HG03575 (cell line): Measurements from ENCODE around the gene MYH7.

Experiments used
- ATAC-seq: cut with Tn5 transposase; IDR thresholded peaks from one replicate; pipeline ENCODE4 v1.9.1; 2021; ENCODE audit not compliant: unreplicated experiment, insufficient number of reproducible peaks, low FRiP score; ENCODE audit errors: extremely low read depth

The MYH7 gene

GRCh38 chr14:23452237-23452636 lies 16.8 kb upstream of the MYH7 start:
- no peak for ATAC-seq

- no peak for ATAC-seq
These were observed 14.9 kb upstream of the MYH7 start for GRCh38 chr14:23450379-23450778.

- no peak for ATAC-seq
These were observed 13.9 kb upstream of the MYH7 start for GRCh38 chr14:23449314-23449713.

- no peak for ATAC-seq
These were observed 12.2 kb upstream of the MYH7 start for GRCh38 chr14:23447361-23448350.

- no peak for ATAC-seq
These were observed 10.9 kb upstream of the MYH7 start for GRCh38 chr14:23446291-23446851.

GRCh38 chr14:23445773-23446172 lies 10.3 kb upstream of the MYH7 start:
- ATAC-seq, result no peak

DNA sequence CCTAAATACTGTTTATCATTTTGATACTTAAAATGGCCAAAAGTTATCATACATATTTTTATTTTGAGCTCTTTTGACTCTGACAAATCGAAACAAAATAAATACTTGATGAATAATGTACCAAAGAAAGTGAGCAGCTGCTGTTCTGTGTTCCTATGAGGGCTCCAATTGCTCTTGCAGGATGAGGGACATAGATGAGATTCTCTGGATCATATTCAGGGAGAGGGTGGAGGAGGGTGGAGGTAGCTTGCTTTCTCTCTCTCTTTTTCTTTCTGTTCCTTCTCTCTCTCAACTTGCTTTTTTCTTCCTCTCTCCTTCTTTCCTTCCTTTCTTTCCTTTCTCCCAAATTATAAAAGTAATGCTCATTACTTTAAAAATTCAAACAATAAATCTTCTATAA lies 8.9 kb upstream of the MYH7 start:
- ATAC-seq, result no peak

DNA sequence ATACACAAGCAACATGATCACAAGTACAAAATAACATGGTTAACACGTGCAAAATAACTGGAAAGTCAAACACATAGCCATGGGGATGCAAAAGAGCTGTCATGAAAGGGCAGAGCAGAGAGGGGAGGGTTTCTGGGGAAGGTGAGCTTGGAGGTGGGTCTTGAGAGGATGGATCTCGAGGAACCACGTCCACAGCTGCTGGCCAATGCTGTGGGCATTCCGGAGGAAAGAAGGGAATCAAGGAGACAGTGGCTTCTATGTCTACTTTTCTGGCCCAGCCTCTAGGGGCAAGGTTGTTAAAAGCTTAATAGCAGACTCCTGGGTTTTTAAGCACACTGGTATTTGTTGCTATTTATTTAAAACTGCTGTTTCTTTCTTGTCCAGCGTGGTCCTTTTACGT lies 8.4 kb upstream of the MYH7 start:
- no peak for ATAC-seq

- ATAC-seq, result no peak
These were observed 8.0 kb upstream of the MYH7 start for GRCh38 chr14:23443411-23443812.

DNA sequence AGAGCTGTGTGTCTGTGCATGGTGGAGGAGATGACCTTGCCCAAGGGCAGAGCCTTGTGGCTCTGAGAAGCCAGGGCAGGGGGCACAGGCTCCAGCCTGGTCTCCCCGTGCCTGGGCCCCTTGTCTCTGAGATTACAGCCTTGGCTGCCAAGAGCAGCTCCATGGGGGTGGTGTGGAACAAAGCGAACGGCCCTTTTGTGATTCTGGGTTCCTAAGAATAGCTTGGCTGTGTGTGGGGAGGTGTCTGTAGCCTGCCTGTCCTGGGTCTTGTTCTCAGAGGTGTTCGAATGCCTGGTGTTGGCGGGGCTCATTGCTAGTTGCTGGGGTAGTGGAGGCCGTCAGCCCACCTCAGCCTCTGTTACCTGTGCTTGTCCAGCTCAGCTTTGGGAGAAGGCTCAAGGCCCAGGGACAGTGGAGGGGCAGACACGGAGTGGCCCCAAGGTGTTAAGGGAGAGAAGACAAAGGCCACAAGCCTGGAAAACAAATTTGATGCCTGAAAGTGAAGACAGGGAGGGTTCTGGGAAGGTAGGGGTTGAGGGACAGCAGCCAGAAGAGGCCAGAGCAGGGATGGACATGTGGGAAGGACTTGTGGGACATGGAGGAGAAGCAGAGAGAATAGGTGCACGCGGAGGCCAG lies 7.4 kb upstream of the MYH7 start:
- no peak for ATAC-seq

GRCh38 chr14:23441076-23441475 lies 5.6 kb upstream of the MYH7 start:
- ATAC-seq, result no peak

DNA sequence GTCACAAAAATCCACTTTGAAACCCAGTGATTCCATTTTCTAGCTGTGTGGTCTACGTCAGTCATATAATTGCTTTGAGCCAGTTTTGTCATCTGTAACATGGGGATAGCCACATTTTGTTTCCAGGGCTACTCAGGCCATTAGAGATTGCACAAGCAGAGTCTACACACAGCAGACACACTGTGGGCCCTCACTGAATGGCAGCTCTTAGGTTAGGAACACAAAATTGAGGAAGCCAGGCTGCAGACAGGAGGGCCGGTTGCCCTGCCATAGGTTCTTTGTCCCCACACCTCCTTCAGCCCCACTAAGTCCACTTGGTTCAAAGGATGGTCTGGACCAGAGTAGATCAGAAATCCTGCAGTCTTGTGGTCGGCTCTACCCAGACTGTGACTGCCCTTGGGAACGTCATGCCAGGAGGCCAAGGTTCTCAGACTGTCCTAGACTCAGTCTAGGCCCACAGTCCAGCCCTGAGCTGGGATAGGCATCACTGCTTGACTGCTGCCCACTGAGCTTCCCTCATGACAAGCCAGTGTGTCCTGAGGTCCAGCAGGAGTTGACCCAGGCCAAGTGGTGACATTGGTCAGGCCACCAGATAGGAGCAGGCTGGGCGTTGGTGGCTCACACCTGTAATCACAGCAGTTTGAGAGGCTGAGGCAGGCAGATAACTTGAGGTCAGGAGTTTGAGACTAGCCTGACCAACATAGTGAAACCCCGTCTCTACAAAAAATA lies 3.8 kb upstream of the MYH7 start:
- no peak for ATAC-seq

DNA sequence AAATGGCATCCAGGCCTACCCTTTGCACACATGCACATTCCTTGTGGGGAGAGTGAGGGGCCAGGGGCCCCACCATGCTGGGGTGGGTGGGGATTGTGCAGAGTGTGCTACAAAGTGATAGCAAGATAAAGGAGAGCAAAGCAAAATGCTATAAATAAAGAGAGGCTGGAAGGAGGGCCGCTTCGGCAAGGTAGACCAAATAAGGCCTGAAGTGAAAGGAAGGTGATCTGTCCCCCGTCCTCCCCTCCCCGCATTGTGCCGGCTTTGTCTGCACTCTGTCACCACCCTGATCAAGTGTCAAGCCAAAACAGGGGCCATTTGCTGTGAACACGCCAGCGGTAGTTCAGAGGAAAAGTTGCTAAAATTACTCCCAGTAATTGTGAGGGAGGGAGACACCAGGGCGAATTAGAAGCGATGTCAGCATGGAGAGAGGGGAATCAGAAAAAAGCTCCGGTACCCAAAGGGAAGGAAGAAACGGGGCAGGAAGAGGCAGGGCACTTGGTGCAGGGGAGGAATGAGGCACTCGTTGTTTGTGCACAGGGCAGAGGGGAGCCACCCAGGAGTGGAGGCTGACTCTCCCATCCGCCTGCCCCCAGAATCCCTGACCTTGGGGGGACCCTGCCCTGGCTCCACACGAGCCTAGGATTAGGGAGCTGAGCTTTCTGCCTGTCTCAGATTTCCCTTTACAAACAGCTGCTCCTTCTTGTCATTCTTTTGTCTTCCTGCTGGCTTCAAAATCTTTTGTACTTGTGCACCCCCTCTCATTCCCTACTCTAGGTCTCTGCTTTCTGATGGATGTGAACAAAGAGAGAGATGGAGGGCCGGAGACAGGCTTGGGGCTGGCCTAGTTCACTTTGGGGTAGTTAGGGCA lies 2.9 kb upstream of the MYH7 start:
- no peak for ATAC-seq

GRCh38 chr14:23437133-23438100 lies 2.0 kb upstream of the MYH7 start:
- ATAC-seq, result no peak

- ATAC-seq, result no peak
These were observed 1.1 kb upstream of the MYH7 start for GRCh38 chr14:23436327-23437132.

GRCh38 chr14:23434488-23435222 lies 805 bp downstream of the MYH7 start:
- no peak for ATAC-seq
